ENCODE data around the gene RSPH6A.

DNA sequence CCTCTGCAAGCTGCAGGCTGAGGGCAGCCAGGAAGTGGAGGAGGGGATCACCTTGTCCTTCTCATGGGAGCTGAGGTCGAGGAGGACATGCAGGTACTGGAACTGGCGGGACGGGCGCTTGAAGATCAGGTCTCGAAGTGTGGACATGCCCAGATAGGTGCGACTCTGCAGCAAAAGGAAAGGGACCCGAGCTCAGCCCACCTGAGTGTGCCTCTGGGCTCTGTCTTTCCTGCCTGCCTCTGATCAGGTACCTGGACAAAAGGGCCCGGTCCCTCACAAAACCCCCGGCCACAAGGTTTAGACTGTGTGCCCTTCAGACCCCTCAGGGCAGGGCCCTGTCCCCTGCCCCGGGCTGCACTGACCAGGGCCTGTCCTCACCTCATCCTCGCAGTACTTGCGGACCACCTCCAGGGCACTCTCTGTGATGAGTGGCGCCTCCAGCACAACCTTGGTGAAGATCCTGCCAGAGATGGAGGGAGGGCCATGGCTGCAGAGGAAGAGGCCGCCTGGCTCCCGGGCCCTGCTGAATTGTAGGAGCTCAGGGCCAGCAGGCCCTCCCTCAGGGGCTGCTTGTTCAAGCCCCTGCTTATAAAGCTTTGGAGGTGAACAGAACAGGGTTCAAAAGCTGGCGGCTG lies 12.5 kb upstream of the RSPH6A start:
- no peak for TF ChIP-seq NFYB (CRISPR knock-in tag; conservative IDR thresholded peaks at IDR 0.05; ENCODE audit: low read depth)
- TF ChIP-seq, protein P1, sequence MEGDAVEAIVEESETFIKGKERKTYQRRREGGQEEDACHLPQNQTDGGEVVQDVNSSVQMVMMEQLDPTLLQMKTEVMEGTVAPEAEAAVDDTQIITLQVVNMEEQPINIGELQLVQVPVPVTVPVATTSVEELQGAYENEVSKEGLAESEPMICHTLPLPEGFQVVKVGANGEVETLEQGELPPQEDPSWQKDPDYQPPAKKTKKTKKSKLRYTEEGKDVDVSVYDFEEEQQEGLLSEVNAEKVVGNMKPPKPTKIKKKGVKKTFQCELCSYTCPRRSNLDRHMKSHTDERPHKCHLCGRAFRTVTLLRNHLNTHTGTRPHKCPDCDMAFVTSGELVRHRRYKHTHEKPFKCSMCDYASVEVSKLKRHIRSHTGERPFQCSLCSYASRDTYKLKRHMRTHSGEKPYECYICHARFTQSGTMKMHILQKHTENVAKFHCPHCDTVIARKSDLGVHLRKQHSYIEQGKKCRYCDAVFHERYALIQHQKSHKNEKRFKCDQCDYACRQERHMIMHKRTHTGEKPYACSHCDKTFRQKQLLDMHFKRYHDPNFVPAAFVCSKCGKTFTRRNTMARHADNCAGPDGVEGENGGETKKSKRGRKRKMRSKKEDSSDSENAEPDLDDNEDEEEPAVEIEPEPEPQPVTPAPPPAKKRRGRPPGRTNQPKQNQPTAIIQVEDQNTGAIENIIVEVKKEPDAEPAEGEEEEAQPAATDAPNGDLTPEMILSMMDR (IDR thresholded peaks at IDR 0.05): no peak
- TF ChIP-seq IRF2 (CRISPR knock-in tag; IDR thresholded peaks at IDR 0.05; ENCODE audit: borderline replicate concordance, low read depth): no peak

Measured in WTC11 (cell line).